Peyer's patch (tissue), 4 donors: ENCODE data around the gene TCF4.

Experiments
- POLR2A ChIP-seq, 2 donors: fragments of 450-650 bp; IDR thresholded peaks; one replicate each; pipeline ENCODE4 v1.5.1; 2017; ENCODE audit warnings: antibody characterized with exemption in 2 of 2, mild to moderate bottlenecking in 2 of 2, moderate library complexity in 2 of 2
- TF ChIP-seq, protein P1 (sequence below), 6 experiments: fragments of 450-650 bp in 4 of 6; fragments of 200-600 bp in 2 of 6; sonication (generic) in 1 of 6; IDR thresholded peaks; one replicate each; pipeline ENCODE4 v1.5.1; 2017 to 2019; ENCODE audit warnings: antibody characterized with exemption in 6 of 6, mild to moderate bottlenecking in 3 of 6, moderate library complexity in 1 of 6

DNA sequence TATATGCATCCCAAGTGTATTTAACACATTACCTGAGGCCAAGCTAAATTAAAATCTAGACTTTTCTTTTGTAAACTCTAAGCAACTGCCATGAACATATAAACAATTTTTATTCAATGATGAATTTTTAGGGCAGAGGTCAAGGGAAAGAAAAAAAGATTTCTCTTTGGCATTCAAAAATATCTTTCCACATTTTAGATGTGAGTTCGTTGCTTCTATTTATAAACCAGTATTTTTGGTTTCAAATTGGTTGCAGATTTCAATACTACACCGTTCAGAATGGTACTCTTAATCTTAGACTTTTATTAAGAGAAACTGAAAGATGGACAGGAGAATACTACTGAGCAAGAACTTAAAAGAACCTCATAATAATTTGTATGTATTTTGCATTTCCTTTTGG is 335.1 kb downstream of the TCF4 start:
- TF ChIP-seq, protein P1, sequence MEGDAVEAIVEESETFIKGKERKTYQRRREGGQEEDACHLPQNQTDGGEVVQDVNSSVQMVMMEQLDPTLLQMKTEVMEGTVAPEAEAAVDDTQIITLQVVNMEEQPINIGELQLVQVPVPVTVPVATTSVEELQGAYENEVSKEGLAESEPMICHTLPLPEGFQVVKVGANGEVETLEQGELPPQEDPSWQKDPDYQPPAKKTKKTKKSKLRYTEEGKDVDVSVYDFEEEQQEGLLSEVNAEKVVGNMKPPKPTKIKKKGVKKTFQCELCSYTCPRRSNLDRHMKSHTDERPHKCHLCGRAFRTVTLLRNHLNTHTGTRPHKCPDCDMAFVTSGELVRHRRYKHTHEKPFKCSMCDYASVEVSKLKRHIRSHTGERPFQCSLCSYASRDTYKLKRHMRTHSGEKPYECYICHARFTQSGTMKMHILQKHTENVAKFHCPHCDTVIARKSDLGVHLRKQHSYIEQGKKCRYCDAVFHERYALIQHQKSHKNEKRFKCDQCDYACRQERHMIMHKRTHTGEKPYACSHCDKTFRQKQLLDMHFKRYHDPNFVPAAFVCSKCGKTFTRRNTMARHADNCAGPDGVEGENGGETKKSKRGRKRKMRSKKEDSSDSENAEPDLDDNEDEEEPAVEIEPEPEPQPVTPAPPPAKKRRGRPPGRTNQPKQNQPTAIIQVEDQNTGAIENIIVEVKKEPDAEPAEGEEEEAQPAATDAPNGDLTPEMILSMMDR (IDR thresholded peaks at IDR 0.05): no peak
- TF ChIP-seq POLR2A (IDR thresholded peaks at IDR 0.05): no peak
